ENCODE results near the gene DESI2. TPM values are rescaled to one million over a fixed set of nuclear protein-coding genes. Genes with fewer than 3 reads are reported as not detected.
"Not testable (repeated sequence)": the region's sequence is repeated elsewhere in the genome, so short reads cannot be mapped to it uniquely, and the experiment has no call there.

DESI2 gene
- total and polyA plus RNA-seq, 2 of the 8 experiments (the other 6 are each of a cell fraction or from before 2014, with no cell fraction given): 54.0 to 110 TPM

DNA sequence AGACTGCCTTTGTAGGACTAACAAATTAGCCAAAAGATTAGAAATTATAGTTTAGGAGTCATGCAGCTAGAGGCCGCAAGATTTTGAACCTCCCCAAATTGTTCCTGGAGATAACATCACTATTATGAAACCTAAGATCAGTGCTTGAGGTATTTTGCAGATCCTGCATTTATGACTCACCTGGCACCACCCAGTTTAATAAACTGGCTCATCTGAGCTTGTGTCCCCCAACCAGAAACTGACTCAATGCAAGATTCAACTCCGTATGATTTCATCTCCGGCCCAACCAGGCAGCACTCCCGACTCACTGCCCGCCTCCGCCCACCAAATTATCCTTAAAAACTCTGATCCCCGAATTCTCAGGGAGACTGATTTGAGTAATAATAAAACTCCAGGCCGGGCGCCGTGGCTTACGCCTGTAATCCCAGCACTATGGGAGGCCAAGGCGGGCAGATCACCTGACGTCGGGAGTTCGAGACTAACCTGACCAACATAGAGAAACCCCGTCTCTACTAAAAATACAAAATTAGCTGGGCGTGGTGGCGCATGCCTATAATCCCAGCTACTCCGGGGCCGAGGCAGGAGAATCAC, 87.2 kb downstream of the DESI2 start:
- not testable (repeated sequence) for H4K8ac ChIP-seq (ENCODE audit: extremely low read depth, insufficient read depth, low read length); H3K23ac ChIP-seq (ENCODE audit: insufficient read length); H3K27ac ChIP-seq (ENCODE audit: low read depth, low read length); H3K79me1 ChIP-seq (ENCODE audit: low read depth, low read length); H3K27me3 ChIP-seq (replicated peaks in 1 of 4; ENCODE audit: control insufficient read depth in 3 of 4, extremely low read depth in 1 of 4, insufficient read depth in 3 of 4, low read length in 3 of 4); FAIRE-seq; H4K91ac ChIP-seq (replicated peaks; ENCODE audit: insufficient read length, low read length); H3K9ac ChIP-seq (replicated peaks in 1 of 4; ENCODE audit: extremely low read depth in 1 of 4, low read depth in 3 of 4, low read length in 3 of 4); H3K18ac ChIP-seq (ENCODE audit: extremely low read depth, low read length); H3K56ac ChIP-seq (replicated peaks; ENCODE audit: insufficient read length, low read depth, low read length); H3K79me2 ChIP-seq (ENCODE audit: control insufficient read depth in 1 of 2, insufficient read depth in 2 of 2, low read length in 2 of 2); H2BK12ac ChIP-seq (ENCODE audit: low read depth, low read length); H4K20me1 ChIP-seq (replicated peaks in 1 of 2; ENCODE audit: control insufficient read depth in 1 of 2, insufficient read depth in 2 of 2, low read length in 2 of 2); H2BK120ac ChIP-seq (replicated peaks; ENCODE audit: low read depth, low read length); H2BK5ac ChIP-seq (ENCODE audit: low read depth, low read length); DNase-seq (ENCODE audit: low read depth in 1 of 2, low spot score in 2 of 2); H3K4me2 ChIP-seq (ENCODE audit: insufficient read depth in 1 of 2, low read depth in 2 of 2, low read length in 2 of 2); H3K23me2 ChIP-seq (ENCODE audit: low read depth, low read length); H4K5ac ChIP-seq (ENCODE audit: insufficient read length, low read depth, low read length); H3K4me3 ChIP-seq (ENCODE audit: extremely low read depth in 1 of 4, insufficient read depth in 2 of 4, low read depth in 3 of 4, low read length in 4 of 4); H2AK5ac ChIP-seq (ENCODE audit: low read depth, low read length); H2AFZ ChIP-seq (ENCODE audit: low read length); H3K14ac ChIP-seq (ENCODE audit: insufficient read length); H2BK15ac ChIP-seq (ENCODE audit: low read length); H3K4ac ChIP-seq (replicated peaks; ENCODE audit: insufficient read length, low read depth, low read length); H3K9me3 ChIP-seq (ENCODE audit: insufficient read depth in 2 of 2, low read depth in 1 of 2, low read length in 1 of 2); H3K36me3 ChIP-seq (ENCODE audit: control insufficient read depth in 2 of 4, insufficient read depth in 4 of 4, low read length in 3 of 4); H3K4me1 ChIP-seq (replicated peaks in 1 of 4; ENCODE audit: control insufficient read depth in 3 of 4, insufficient read depth in 4 of 4, low read length in 3 of 4)
- H2BK20ac ChIP-seq (ENCODE audit: low read length): peak overlapping the region; percentile 80; the same call in 1 of the 2 replicates
- CTCF ChIA-PET (ENCODE audit: partially characterized antibody): interaction anchor here (0.6 to 3.4 kb wide), 3 partner anchors 10 to 61 kb away, joined by 3 to 15 read pairs (median 4); no protein-coding TSS in a partner anchor
- 86% methylated on average over 20 of the region's 20 CpGs; no CpG with 5 or more reads in 1 of the 2 experiments for WGBS, 2 experiments (ENCODE audit: extremely low coverage in 1 of 2, insufficient coverage in 1 of 2, insufficient read length in 1 of 2, insufficient replicate concordance in 2 of 2, low coverage in 1 of 2, low lambda C conversion rate in 2 of 2, missing lambda C conversion rate in 1 of 2)
- POLR2A ChIA-PET (ENCODE audit: partially characterized antibody): interaction anchor here (3.0 kb wide), 1 partner anchor 11 kb away, joined by 12 read pairs; a partner anchor contains a TSS

Measured in H1 (cell line).